H9 (cell line): Measurements from ENCODE around the gene PDE8A. TPM values are rescaled to one million over a fixed set of nuclear protein-coding genes. Genes with fewer than 3 reads are reported as not detected.
A peak's percentile ranks its signal among the peaks of the same experiment; 100 is the strongest.

Experiments used
- DNase-seq: peaks from one replicate; pipeline ENCODE4 v3.0.0-alpha.2; 2017
- H2AFZ ChIP-seq: one replicate; pipeline ENCODE4 v1.6.1; 2013; ENCODE audit warnings: mild to moderate bottlenecking, low read length, control low read depth, moderate library complexity
- H2AK5ac ChIP-seq: 2 replicates; pipeline ENCODE4 v1.6.1; 2013; ENCODE audit warnings: low read length, control low read depth, mixed read lengths; ENCODE audit not compliant: insufficient read length
- H2BK120ac ChIP-seq: one replicate; pipeline ENCODE4 v1.6.1; 2013; ENCODE audit warnings: low read depth, mild to moderate bottlenecking, low read length, control low read depth, inconsistent platforms; ENCODE audit not compliant: poor library complexity, severe bottlenecking
- H2BK12ac ChIP-seq: 2 replicates; pipeline ENCODE4 v1.6.1; 2013; ENCODE audit warnings: low read length, control low read depth, mixed read lengths, low read depth; ENCODE audit not compliant: insufficient read length
- H2BK15ac ChIP-seq: 2 replicates; pipeline ENCODE4 v1.6.1; 2013; ENCODE audit warnings: low read depth, low read length, control low read depth
- H2BK20ac ChIP-seq: one replicate; pipeline ENCODE4 v1.6.1; 2013; ENCODE audit warnings: low read depth, mild to moderate bottlenecking, low read length, control low read depth, inconsistent platforms; ENCODE audit not compliant: poor library complexity, severe bottlenecking
- H2BK5ac ChIP-seq: 2 replicates; pipeline ENCODE4 v1.6.1; 2013; ENCODE audit warnings: low read length, control low read depth, mixed read lengths; ENCODE audit not compliant: insufficient read length
- H3K14ac ChIP-seq: 2 replicates; pipeline ENCODE4 v1.6.1; 2013; ENCODE audit warnings: low read length, control low read depth; ENCODE audit not compliant: insufficient read depth
- H3K18ac ChIP-seq: 2 replicates; pipeline ENCODE4 v1.6.1; 2013; ENCODE audit warnings: low read depth, mild to moderate bottlenecking, mixed read lengths, low read length, control low read depth; ENCODE audit not compliant: insufficient read length
- H3K23ac ChIP-seq: 2 replicates; pipeline ENCODE4 v1.6.1; 2013; ENCODE audit warnings: low read length, control low read depth, mixed read lengths, low read depth; ENCODE audit not compliant: insufficient read length
- H3K23me2 ChIP-seq: 2 replicates; pipeline ENCODE4 v1.6.1; 2013; ENCODE audit warnings: low read depth, mild to moderate bottlenecking, mixed read lengths, low read length, control low read depth; ENCODE audit not compliant: insufficient read length, poor library complexity, severe bottlenecking
- H3K27ac ChIP-seq: 2 replicates; pipeline ENCODE4 v1.5.1; 2013; ENCODE audit warnings: low read length, control low read depth, mixed read lengths, low read depth; ENCODE audit not compliant: insufficient read length
- H3K27me3 ChIP-seq: 2 replicates; pipeline ENCODE4 v1.6.1; 2013; ENCODE audit warnings: low read length, control low read depth, inconsistent platforms; ENCODE audit not compliant: insufficient read depth
- H3K4ac ChIP-seq: 2 replicates; pipeline ENCODE4 v1.6.1; 2013; ENCODE audit warnings: low read depth, mild to moderate bottlenecking, control low read depth, inconsistent platforms, low read length, moderate library complexity
- H3K4me1 ChIP-seq: 2 replicates; pipeline ENCODE4 v1.6.1; 2013; ENCODE audit warnings: low read length, control low read depth, inconsistent platforms; ENCODE audit not compliant: insufficient read depth
- H3K4me2 ChIP-seq: 2 replicates; pipeline ENCODE4 v1.6.1; 2013; ENCODE audit warnings: low read length, control low read depth, mixed read lengths; ENCODE audit not compliant: insufficient read length, insufficient read depth
- H3K56ac ChIP-seq: 2 replicates; pipeline ENCODE4 v1.6.1; 2013; ENCODE audit warnings: low read depth, mild to moderate bottlenecking, mixed read lengths, low read length, control low read depth; ENCODE audit not compliant: insufficient read length
- H3K79me1 ChIP-seq: 2 replicates; pipeline ENCODE4 v1.6.1; 2013; ENCODE audit warnings: low read depth, mild to moderate bottlenecking, moderate library complexity, low read length, control low read depth, inconsistent platforms; ENCODE audit not compliant: insufficient read depth, poor library complexity, severe bottlenecking
- H3K79me2 ChIP-seq: 2 replicates; pipeline ENCODE4 v1.6.1; 2013; ENCODE audit warnings: low read length, control low read depth, inconsistent platforms; ENCODE audit not compliant: insufficient read depth
- H3K9ac ChIP-seq: 2 replicates; pipeline ENCODE4 v1.6.1; 2013; ENCODE audit warnings: low read length, control low read depth, mixed read lengths; ENCODE audit not compliant: insufficient read length; ENCODE audit errors: extremely low read depth
- H3K9me3 ChIP-seq: one replicate; pipeline ENCODE4 v1.6.1; 2013; ENCODE audit warnings: low read depth, low read length, inconsistent platforms; ENCODE audit not compliant: control insufficient read depth
- H3T11ph ChIP-seq: one replicate; pipeline ENCODE4 v1.6.1; 2013; ENCODE audit warnings: mild to moderate bottlenecking, low read length, control low read depth, inconsistent platforms
- H4K20me1 ChIP-seq: one replicate; pipeline ENCODE4 v1.6.1; 2013; ENCODE audit not compliant: control insufficient read depth, insufficient read length, insufficient read depth
- H4K5ac ChIP-seq: 2 replicates; pipeline ENCODE4 v1.6.1; 2013; ENCODE audit warnings: low read depth, mild to moderate bottlenecking, mixed read lengths, low read length, control low read depth; ENCODE audit not compliant: insufficient read length
- H4K8ac ChIP-seq: replicated peaks from 2 replicates; pipeline ENCODE4 v1.6.1; 2013; ENCODE audit warnings: low read length, control low read depth, mixed read lengths, low read depth; ENCODE audit not compliant: insufficient read length
- H4K91ac ChIP-seq: 2 replicates; pipeline ENCODE4 v1.6.1; 2013; ENCODE audit warnings: low read depth, mild to moderate bottlenecking, moderate library complexity, mixed read lengths, low read length, control low read depth; ENCODE audit not compliant: insufficient read length
- H3K27ac Mint-ChIP-seq, 3 experiments: 2 replicates in 2 of 3; 3 replicates in 1 of 3; pipeline ENCODE4 v1.8.0; 2020 to 2021; ENCODE audit warnings: mixed read lengths in 3 of 3, mild to moderate bottlenecking in 1 of 3, moderate library complexity in 1 of 3
- H3K27me3 Mint-ChIP-seq: 2 replicates; pipeline ENCODE4 v1.8.0; 2021; ENCODE audit warnings: low read depth, mild to moderate bottlenecking, moderate library complexity, mixed read lengths
- H3K36me3 Mint-ChIP-seq, 3 experiments: 2 replicates in 2 of 3; 3 replicates in 1 of 3; pipeline ENCODE4 v1.8.0; 2020 to 2021; ENCODE audit warnings: low read depth in 3 of 3, mixed read lengths in 3 of 3; ENCODE audit not compliant: insufficient read depth in 1 of 3
- H3K4me1 Mint-ChIP-seq, 2 experiments: 2 replicates each; pipeline ENCODE4 v1.8.0; 2020; ENCODE audit warnings: mixed read lengths in 2 of 2
- H3K4me3 Mint-ChIP-seq, 2 experiments: 2 replicates in 1 of 2; 3 replicates in 1 of 2; pipeline ENCODE4 v1.8.0; 2020 to 2021; ENCODE audit warnings: mild to moderate bottlenecking in 2 of 2, mixed read lengths in 2 of 2, moderate library complexity in 1 of 2
- H3K9me3 Mint-ChIP-seq, 2 experiments: 2 replicates in 1 of 2; 3 replicates in 1 of 2; pipeline ENCODE4 v1.8.0; 2020; ENCODE audit warnings: mild to moderate bottlenecking in 2 of 2, mixed read lengths in 2 of 2, moderate library complexity in 1 of 2
- CTCF ChIP-seq: fragments of 200-600 bp; sonication (generic); conservative IDR thresholded peaks from 3 replicates; pipeline ENCODE4 v1.8.0; 2021; ENCODE audit warnings: antibody characterized with exemption, mild to moderate bottlenecking
- WGBS: extraction: QIAGEN DNeasy Blood & Tissue Kit; methylation state at CpG from one replicate; pipeline ENCODE4 v1.1.7; 2013; ENCODE audit warnings: missing lambda C conversion rate, low lambda C conversion rate, mixed read lengths; ENCODE audit not compliant: insufficient read length; ENCODE audit errors: extremely low coverage; 5-methylcytosine and 5-hydroxymethylcytosine counted together
- total RNA-seq: library from RNA; stranded (reverse); gene quantifications from 2 replicates; pipeline ENCODE4 v1.2.1, GENCODE V29; 2021

The PDE8A gene
- total RNA-seq, 1 experiment from 2014 or later, result 9.3 TPM

GRCh38 chr15:85099195-85099803, 117.6 kb downstream of the PDE8A start:
- H3K9ac ChIP-seq, result no peak overlapping the region
- no peaks in the 10 kb centered on the region for H3K4me1 Mint-ChIP-seq
- no peaks in the 10 kb centered on the region for H3K23me2 ChIP-seq
- no peak overlapping the region for H4K8ac ChIP-seq
- no peaks in the 10 kb centered on the region for H3K4me1 ChIP-seq
- no peak overlapping the region for H3K4me2 ChIP-seq
- no peaks in the 10 kb centered on the region for H3K27me3 Mint-ChIP-seq
- WGBS, result no CpG with 5 or more reads among the region's 10 CpGs
- H3K4me3 Mint-ChIP-seq, result no peak overlapping the region
- no peak overlapping the region for H4K91ac ChIP-seq
- no peak overlapping the region for H3K4ac ChIP-seq
- no peak overlapping the region for H3K14ac ChIP-seq
- H3K27me3 ChIP-seq, result no peaks in the 10 kb centered on the region
- H2BK12ac ChIP-seq, result no peak overlapping the region
- no peak overlapping the region for H2BK15ac ChIP-seq
- no peaks in the 10 kb centered on the region for H4K20me1 ChIP-seq
- H2BK20ac ChIP-seq, result no peak overlapping the region
- no peak overlapping the region for H2AFZ ChIP-seq
- no peak overlapping the region for H2BK120ac ChIP-seq
- no peak overlapping the region for H4K5ac ChIP-seq
- H3K27ac ChIP-seq, result no peak overlapping the region
- no peak overlapping the region for H3K23ac ChIP-seq
- peaks cover 0 to 2% (median 0%) of the 10 kb centered on the region in 3 experiments; a peak in 1 of 7 replicates for H3K36me3 Mint-ChIP-seq
- no peak for DNase-seq
- no peak for TF ChIP-seq CTCF
- no peaks in the 10 kb centered on the region for H3K79me2 ChIP-seq
- H3T11ph ChIP-seq, result no peak overlapping the region
- no peaks in the 10 kb centered on the region for H3K79me1 ChIP-seq
- no peak overlapping the region for H2AK5ac ChIP-seq
- no peaks in the 10 kb centered on the region for H3K9me3 ChIP-seq
- no peaks in the 10 kb centered on the region for H3K9me3 Mint-ChIP-seq
- no peak overlapping the region for H2BK5ac ChIP-seq
- H3K18ac ChIP-seq, result no peak overlapping the region
- H3K56ac ChIP-seq, result no peak overlapping the region
- H3K27ac Mint-ChIP-seq, result peak overlapping the region in 1 of 3 experiments; percentile 27; a peak in 1 of 7 replicates
